ENCODE data around the gene ZNHIT1. TPM values are rescaled to one million over a fixed set of nuclear protein-coding genes. Genes with fewer than 3 reads are reported as not detected.

Gene ZNHIT1
- total and polyA plus RNA-seq, 2 donors (not counting 3 experiments of a cell fraction or from before 2014, with no cell fraction given), result 74.1 to 89.9 TPM

DNA sequence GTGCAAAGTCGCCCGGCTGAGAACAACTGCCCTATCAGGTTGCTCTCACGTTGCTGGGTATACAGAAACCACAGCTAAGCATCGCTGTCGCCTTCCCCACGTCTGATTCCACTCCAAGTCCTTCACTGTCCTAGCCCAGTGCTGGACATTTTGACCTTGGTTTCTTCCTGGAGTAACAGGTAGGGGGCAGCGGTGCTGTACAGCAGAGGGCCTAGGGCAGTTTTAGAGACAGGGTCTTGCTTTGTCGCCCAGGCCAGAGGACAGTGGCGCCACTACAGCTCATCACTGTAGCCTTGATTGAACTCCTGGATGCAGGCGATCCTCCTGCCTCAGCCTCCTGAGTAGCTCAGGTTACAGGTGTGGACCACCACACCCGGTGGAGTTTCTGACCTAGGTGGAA is 17.1 kb downstream of the ZNHIT1 start:
- no peaks in the 10 kb centered on the region for H3K9me3 ChIP-seq (replicated peaks; ENCODE audit: control insufficient read depth, insufficient read depth, low read length)
- FAIRE-seq, result peak; percentile 48
- H2AFZ ChIP-seq (ENCODE audit: low read depth, low read length), result no peak overlapping the region
- H3K4me1 ChIP-seq (ENCODE audit: control insufficient read depth, extremely low read depth, insufficient read depth, low read length), result peaks cover 38% of the 10 kb centered on the region
- peaks cover 0 to 9% of the 10 kb centered on the region in 2 experiments for H3K36me3 ChIP-seq (ENCODE audit: control insufficient read depth in 2 of 2, extremely low read depth in 1 of 2, insufficient read depth in 2 of 2, low read length in 2 of 2)
- H3K27me3 ChIP-seq (ENCODE audit: control insufficient read depth in 2 of 2, insufficient read depth in 2 of 2, low read length in 2 of 2), result no peaks in the 10 kb centered on the region
- H3K79me2 ChIP-seq (ENCODE audit: control insufficient read depth, insufficient read depth, low read length), result no peaks in the 10 kb centered on the region
- H3K4me2 ChIP-seq (ENCODE audit: insufficient read depth, low read length), result no peak overlapping the region
- no peaks in the 10 kb centered on the region for H4K20me1 ChIP-seq (replicated peaks; ENCODE audit: control insufficient read depth, extremely low read depth, insufficient read depth, low read length)
- intact Hi-C loops (cut with micrococcal nuclease), result loop anchor here (5.0 kb wide), 1 partner anchor 47 kb away; no protein-coding TSS in a partner anchor
- H3K27ac ChIP-seq (ENCODE audit: insufficient read depth, low read depth, low read length), result no peak overlapping the region
- ChIA-PET CTCF (interaction anchor here (1.4 to 8.1 kb wide), 3 partner anchors 9 to 91 kb away, joined by 4 to 42 read pairs (median 10); partner anchors contain the start of gene FIS1), POLR2A (no interaction called here)
- BruUV-seq (replicated peaks), result no TSS peak
- no peak overlapping the region for H3K9ac ChIP-seq (replicated peaks; ENCODE audit: extremely low read depth, insufficient read depth, low read length)
- H3K9me1 ChIP-seq (replicated peaks; ENCODE audit: control insufficient read depth, extremely low read depth, insufficient read depth, low read length), result no peaks in the 10 kb centered on the region
- TF ChIP-seq MYC (IDR thresholded peaks at IDR 0.05; ENCODE audit: low read depth, low read length), result no peak
- TF ChIP-seq, protein P1, sequence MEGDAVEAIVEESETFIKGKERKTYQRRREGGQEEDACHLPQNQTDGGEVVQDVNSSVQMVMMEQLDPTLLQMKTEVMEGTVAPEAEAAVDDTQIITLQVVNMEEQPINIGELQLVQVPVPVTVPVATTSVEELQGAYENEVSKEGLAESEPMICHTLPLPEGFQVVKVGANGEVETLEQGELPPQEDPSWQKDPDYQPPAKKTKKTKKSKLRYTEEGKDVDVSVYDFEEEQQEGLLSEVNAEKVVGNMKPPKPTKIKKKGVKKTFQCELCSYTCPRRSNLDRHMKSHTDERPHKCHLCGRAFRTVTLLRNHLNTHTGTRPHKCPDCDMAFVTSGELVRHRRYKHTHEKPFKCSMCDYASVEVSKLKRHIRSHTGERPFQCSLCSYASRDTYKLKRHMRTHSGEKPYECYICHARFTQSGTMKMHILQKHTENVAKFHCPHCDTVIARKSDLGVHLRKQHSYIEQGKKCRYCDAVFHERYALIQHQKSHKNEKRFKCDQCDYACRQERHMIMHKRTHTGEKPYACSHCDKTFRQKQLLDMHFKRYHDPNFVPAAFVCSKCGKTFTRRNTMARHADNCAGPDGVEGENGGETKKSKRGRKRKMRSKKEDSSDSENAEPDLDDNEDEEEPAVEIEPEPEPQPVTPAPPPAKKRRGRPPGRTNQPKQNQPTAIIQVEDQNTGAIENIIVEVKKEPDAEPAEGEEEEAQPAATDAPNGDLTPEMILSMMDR (IDR thresholded peaks at IDR 0.05; ENCODE audit: extremely low read depth in 1 of 2, insufficient read depth in 1 of 2, low read depth in 1 of 2, low read length in 2 of 2), result peak; percentile 20 to 50
- peak; percentile 27 for DNase-seq (ENCODE audit: low read depth, low spot score)
- dilution Hi-C loops (cut with MboI; ENCODE audit: extremely low pct_ligation_motif_present, low sequenced_read_pairs), result no loop called here
- no peak overlapping the region for H3K4me3 ChIP-seq (replicated peaks in 1 of 3; ENCODE audit: insufficient read depth in 1 of 3, low read depth in 1 of 3, low read length in 3 of 3)

- Histone ChIP-seq H4K20me1 (replicated peaks; ENCODE audit: control insufficient read depth, extremely low read depth, insufficient read depth, low read length) (no peaks in the 10 kb centered on the region), H3K9me1 (replicated peaks; ENCODE audit: control insufficient read depth, extremely low read depth, insufficient read depth, low read length) (no peaks in the 10 kb centered on the region), H3K4me3 (replicated peaks in 1 of 3; ENCODE audit: insufficient read depth in 1 of 3, low read depth in 1 of 3, low read length in 3 of 3) (no peak overlapping the region), H3K9me3 (replicated peaks; ENCODE audit: control insufficient read depth, insufficient read depth, low read length) (no peaks in the 10 kb centered on the region), H2AFZ (ENCODE audit: low read depth, low read length) (no peak overlapping the region), H3K36me3 (ENCODE audit: control insufficient read depth in 2 of 2, extremely low read depth in 1 of 2, insufficient read depth in 2 of 2, low read length in 2 of 2) (peaks cover 0 to 13% of the 10 kb centered on the region in 2 experiments), H3K4me1 (ENCODE audit: control insufficient read depth, extremely low read depth, insufficient read depth, low read length) (peaks cover 38% of the 10 kb centered on the region), H3K27ac (ENCODE audit: insufficient read depth, low read depth, low read length) (no peak overlapping the region), H3K4me2 (ENCODE audit: insufficient read depth, low read length) (no peak overlapping the region), H3K79me2 (ENCODE audit: control insufficient read depth, insufficient read depth, low read length) (no peaks in the 10 kb centered on the region), H3K27me3 (ENCODE audit: control insufficient read depth in 2 of 2, insufficient read depth in 2 of 2, low read length in 2 of 2) (no peaks in the 10 kb centered on the region), H3K9ac (replicated peaks; ENCODE audit: extremely low read depth, insufficient read depth, low read length) (no peak overlapping the region)
- intact Hi-C loops (cut with micrococcal nuclease) (loop anchor here (5.0 kb wide), 1 partner anchor 47 kb away; no protein-coding TSS in a partner anchor), dilution Hi-C loops (cut with MboI; ENCODE audit: extremely low pct_ligation_motif_present, low sequenced_read_pairs) (no loop called here)
- DNase-seq (ENCODE audit: low read depth, low spot score) (no peak), FAIRE-seq (no peak)
- no peak for TF ChIP-seq JUN (IDR thresholded peaks at IDR 0.05; ENCODE audit: borderline replicate concordance, insufficient read depth, insufficient read length, low read depth)
- no peak for TF ChIP-seq POLR2AphosphoS5 (IDR thresholded peaks at IDR 0.05; ENCODE audit: insufficient read depth, low read depth, low read length)
- TF ChIP-seq GATA2 (IDR thresholded peaks at IDR 0.05; ENCODE audit: insufficient read depth, insufficient read length, low read depth, low read length), result no peak
- no peak for TF ChIP-seq MAX (IDR thresholded peaks at IDR 0.05; ENCODE audit: insufficient read depth, insufficient read length)
- TF ChIP-seq, protein P1 (IDR thresholded peaks at IDR 0.05; ENCODE audit: extremely low read depth in 1 of 2, insufficient read depth in 1 of 2, low read depth in 1 of 2, low read length in 2 of 2), result no peak
- no peak for TF ChIP-seq MYC (IDR thresholded peaks at IDR 0.05; ENCODE audit: low read depth, low read length)
- no peak for TF ChIP-seq POLR2A (IDR thresholded peaks at IDR 0.05; ENCODE audit: low read depth, low read length)
- TF ChIP-seq FOS (IDR thresholded peaks at IDR 0.05; ENCODE audit: borderline replicate concordance, insufficient read depth, low read length), result no peak
- no peak for TF ChIP-seq EZH2 (IDR thresholded peaks at IDR 0.05; ENCODE audit: borderline replicate concordance, low read depth, low read length, severe bottlenecking)
- BruUV-seq (replicated peaks), result no TSS peak
- ChIA-PET POLR2A (no interaction called here), CTCF (interaction anchor here (1.4 to 8.1 kb wide), 3 partner anchors 9 to 92 kb away, joined by 4 to 42 read pairs (median 10); partner anchors contain the start of gene FIS1)
These were observed 17.6 kb downstream of the ZNHIT1 start for GRCh38 chr7:101235522-101235921.
